Breast epithelium (tissue), 3 donors: ENCODE measurements around the gene PLAAT4.

Experiments used
- POLR2A ChIP-seq: fragments of 450-650 bp; IDR thresholded peaks from one replicate; pipeline ENCODE4 v1.6.1; 2016; ENCODE audit warnings: antibody characterized with exemption, mild to moderate bottlenecking, moderate library complexity
- TF ChIP-seq, protein P1 (sequence below), 3 donors: fragments of 450-650 bp; IDR thresholded peaks; one replicate each; pipeline ENCODE4 v1.5.1; 2016 to 2017; ENCODE audit warnings: antibody characterized with exemption in 3 of 3, mild to moderate bottlenecking in 3 of 3, moderate library complexity in 3 of 3

DNA sequence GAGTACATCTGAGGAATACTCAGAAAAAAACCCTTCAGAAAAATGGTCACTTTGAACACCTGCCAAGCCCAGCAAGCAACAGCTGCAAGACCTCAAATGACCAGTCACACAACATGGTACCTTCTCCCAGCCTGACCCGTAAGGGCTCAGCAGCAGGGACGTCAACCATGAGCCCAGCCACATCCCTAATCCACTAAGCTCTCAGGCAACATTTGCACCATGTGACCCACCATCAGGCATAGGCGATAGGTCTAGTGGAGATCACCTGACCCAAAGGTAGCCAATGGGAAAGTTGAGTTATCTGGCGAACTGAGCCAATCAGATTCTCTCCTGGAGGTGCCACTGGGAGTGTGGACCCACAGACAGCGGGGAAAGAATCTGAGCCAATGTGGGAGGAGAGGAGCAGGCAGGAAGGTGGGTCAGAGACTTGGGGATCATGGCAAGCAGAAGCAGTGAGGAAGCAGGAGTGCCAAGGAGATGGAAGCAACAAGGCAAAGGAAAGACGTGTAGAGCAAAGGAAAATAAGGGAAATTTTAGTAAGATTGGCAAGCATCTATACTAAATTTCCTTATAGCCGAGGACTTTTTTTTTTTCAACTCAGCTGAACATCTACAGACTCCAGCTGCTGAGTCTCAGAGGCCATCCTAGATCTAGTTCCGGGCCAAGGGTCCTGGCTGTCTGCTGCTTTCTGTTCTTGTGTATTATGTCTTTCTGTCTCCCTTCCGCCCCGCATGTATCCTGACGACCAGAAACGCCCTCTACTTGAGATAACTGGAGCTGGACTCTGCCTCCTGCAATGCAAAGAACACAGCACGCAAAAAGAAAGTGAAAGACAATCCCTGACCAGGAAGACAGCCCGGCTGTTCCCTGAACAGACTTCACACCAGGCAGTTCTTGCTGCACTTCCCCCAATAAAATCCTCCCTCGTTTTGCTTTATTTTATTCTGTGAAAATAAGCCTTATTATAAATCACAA lies 37.6 kb downstream of the PLAAT4 start:
- TF ChIP-seq, protein P1, sequence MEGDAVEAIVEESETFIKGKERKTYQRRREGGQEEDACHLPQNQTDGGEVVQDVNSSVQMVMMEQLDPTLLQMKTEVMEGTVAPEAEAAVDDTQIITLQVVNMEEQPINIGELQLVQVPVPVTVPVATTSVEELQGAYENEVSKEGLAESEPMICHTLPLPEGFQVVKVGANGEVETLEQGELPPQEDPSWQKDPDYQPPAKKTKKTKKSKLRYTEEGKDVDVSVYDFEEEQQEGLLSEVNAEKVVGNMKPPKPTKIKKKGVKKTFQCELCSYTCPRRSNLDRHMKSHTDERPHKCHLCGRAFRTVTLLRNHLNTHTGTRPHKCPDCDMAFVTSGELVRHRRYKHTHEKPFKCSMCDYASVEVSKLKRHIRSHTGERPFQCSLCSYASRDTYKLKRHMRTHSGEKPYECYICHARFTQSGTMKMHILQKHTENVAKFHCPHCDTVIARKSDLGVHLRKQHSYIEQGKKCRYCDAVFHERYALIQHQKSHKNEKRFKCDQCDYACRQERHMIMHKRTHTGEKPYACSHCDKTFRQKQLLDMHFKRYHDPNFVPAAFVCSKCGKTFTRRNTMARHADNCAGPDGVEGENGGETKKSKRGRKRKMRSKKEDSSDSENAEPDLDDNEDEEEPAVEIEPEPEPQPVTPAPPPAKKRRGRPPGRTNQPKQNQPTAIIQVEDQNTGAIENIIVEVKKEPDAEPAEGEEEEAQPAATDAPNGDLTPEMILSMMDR (IDR thresholded peaks at IDR 0.05) = no peak
- TF ChIP-seq POLR2A = no peak
